Aorta (tissue), 5 donors: Measurements from ENCODE around the gene EP400. TPM values are rescaled to one million over a fixed set of nuclear protein-coding genes. Genes with fewer than 3 reads are reported as not detected.
"Not testable (repeated sequence)": the region's sequence is repeated elsewhere in the genome, so short reads cannot be mapped to it uniquely, and the experiment has no call there.

Experiments used
- ATAC-seq: fragments of 200-7000 bp; cut with Tn5 transposase; one replicate; pipeline ENCODE4 v1.9.1; 2022; ENCODE audit warnings: moderate library complexity; ENCODE audit not compliant: low FRiP score
- DNase-seq, 2 donors: peaks; one replicate each; pipeline ENCODE4 v3.0.0-alpha.2; 2020
- H3K27ac ChIP-seq, 2 donors: one replicate each; pipeline ENCODE4 v1.5.1; 2013; ENCODE audit warnings: low read length in 2 of 2, mild to moderate bottlenecking in 2 of 2, moderate library complexity in 2 of 2, control low read depth in 1 of 2, inconsistent platforms in 1 of 2, low read depth in 1 of 2
- H3K27me3 ChIP-seq, 2 donors: one replicate each; pipeline ENCODE4 v1.6.1; 2013; ENCODE audit warnings: control low read depth in 1 of 2, low read length in 1 of 2, mild to moderate bottlenecking in 1 of 2, moderate library complexity in 1 of 2; ENCODE audit not compliant: insufficient read depth in 2 of 2, control insufficient read depth in 1 of 2
- H3K36me3 ChIP-seq, 2 donors: one replicate each; pipeline ENCODE4 v1.6.1; 2013; ENCODE audit warnings: control low read depth in 1 of 2, low read length in 1 of 2, mild to moderate bottlenecking in 1 of 2; ENCODE audit not compliant: insufficient read depth in 2 of 2, control insufficient read depth in 1 of 2
- H3K4me1 ChIP-seq, 2 donors: one replicate each; pipeline ENCODE4 v1.6.1; 2013; ENCODE audit warnings: low read length in 2 of 2, control low read depth in 1 of 2, mild to moderate bottlenecking in 1 of 2, moderate library complexity in 1 of 2; ENCODE audit not compliant: insufficient read depth in 2 of 2, control insufficient read depth in 1 of 2
- H3K4me3 ChIP-seq, 2 donors: one replicate each; pipeline ENCODE4 v1.5.1; 2013; ENCODE audit warnings: low read length in 2 of 2, control low read depth in 1 of 2, mild to moderate bottlenecking in 1 of 2
- H3K9me3 ChIP-seq: one replicate; pipeline ENCODE4 v1.6.1; 2013; ENCODE audit warnings: mild to moderate bottlenecking, low read length; ENCODE audit not compliant: control insufficient read depth
- WGBS, 2 donors: extraction: QIAGEN DNeasy Blood & Tissue Kit; methylation state at CpG; one replicate each; pipeline ENCODE4 v1.1.7; 2013; 5-methylcytosine and 5-hydroxymethylcytosine counted together
- intact Hi-C, 2 donors: fragments of 100-400 bp; cut with DNase I; formaldehyde crosslinking; loops; one replicate each; pipeline versions ENCODE4 v1.14.2 to v1.15.0; 2022
- polyA plus RNA-seq, 2 donors: library from polyadenylated mRNA; stranded (reverse); fragments of 200-250 nt; gene quantifications; one replicate each; pipeline ENCODE4 v1.2.3, GENCODE V29; 2013
- total RNA-seq, 2 donors: library from RNA; stranded (reverse); fragmentation: NEBNext Ultra II Directional; extraction: Animal tissue kit (Norgen Biotek cat#: 25700); gene quantifications; one replicate each; pipeline ENCODE4 v1.2.1, GENCODE V29; 2021
- donor health status: healthy with polysubstance abuse.
- donor health status: Bipolar disorder and iron deficiency.
- donor health status: DM: no; HTN: no; CAD: no.
- donor health status: DM: no; HTN: no; CAD: no.
- donor health status: DM: yes; HTN: yes; CAD: no.

Gene EP400
- total and polyA plus RNA-seq, 4 donors, result 2.8 to 52.9 (median 28.1) TPM

- no peaks in the 10 kb centered on the region for H3K4me1 ChIP-seq
- intact Hi-C loops, result no loop called here
- H3K4me3 ChIP-seq, result no peak overlapping the region
- no peaks in the 10 kb centered on the region for H3K27me3 ChIP-seq
- ATAC-seq, result no peak
- H3K9me3 ChIP-seq, result no peaks in the 10 kb centered on the region
- DNase-seq, result no peak
- WGBS, 2 donors, result 93 to 94% methylated on average over 10 of the region's 10 CpGs
- H3K27ac ChIP-seq, result no peak overlapping the region
- peaks cover 0 to 6% of the 10 kb centered on the region in 2 donors for H3K36me3 ChIP-seq
Observed at GRCh38 chr12:132076711-132077110, 127.0 kb downstream of the EP400 start.

- H3K4me1 ChIP-seq, result no peaks in the 10 kb centered on the region
- no peaks in the 10 kb centered on the region for H3K27me3 ChIP-seq
- intact Hi-C loops, result no loop called here
- no peak overlapping the region for H3K27ac ChIP-seq
- peaks cover 0 to 6% of the 10 kb centered on the region in 2 donors for H3K36me3 ChIP-seq
- ATAC-seq (no peak), DNase-seq (no peak)
- no peaks in the 10 kb centered on the region for H3K9me3 ChIP-seq
- WGBS, 2 donors, result 88 to 94% methylated on average over 29 of the region's 29 CpGs
- H3K4me3 ChIP-seq, result no peak overlapping the region
Observed at GRCh38 chr12:132077322-132078100, 127.8 kb downstream of the EP400 start.

GRCh38 chr12:132078190-132078589 is 128.4 kb downstream of the EP400 start:
- H3K9me3 ChIP-seq, result no peaks in the 10 kb centered on the region
- 51 to 60% methylated on average over 6 of the region's 6 CpGs for WGBS, 2 donors
- DNase-seq, result no peak
- H3K27ac ChIP-seq, result no peak overlapping the region
- no peaks in the 10 kb centered on the region for H3K4me1 ChIP-seq
- H3K4me3 ChIP-seq, result no peak overlapping the region
- peaks cover 0 to 6% of the 10 kb centered on the region in 2 donors for H3K36me3 ChIP-seq
- intact Hi-C loops, result no loop called here
- no peak for ATAC-seq
- no peaks in the 10 kb centered on the region for H3K27me3 ChIP-seq

- no peaks in the 10 kb centered on the region for H3K27me3 ChIP-seq
- H3K4me1 ChIP-seq, result no peaks in the 10 kb centered on the region
- no peak for DNase-seq
- ATAC-seq, result no peak
- peaks cover 0 to 6% of the 10 kb centered on the region in 2 donors for H3K36me3 ChIP-seq
- WGBS, 2 donors, result 90 to 93% methylated on average over 8 of the region's 8 CpGs
- H3K4me3 ChIP-seq, result no peak overlapping the region
- H3K9me3 ChIP-seq, result no peaks in the 10 kb centered on the region
- H3K27ac ChIP-seq, result no peak overlapping the region
- intact Hi-C loops, result no loop called here
Observed at GRCh38 chr12:132079200-132079599, 129.5 kb downstream of the EP400 start.

- intact Hi-C loops, result no loop called here
- no peak overlapping the region for H3K27ac ChIP-seq
- H3K4me3 ChIP-seq, result no peak overlapping the region
- H3K27me3 ChIP-seq, result no peaks in the 10 kb centered on the region
- no peak for ATAC-seq
- peaks cover 0 to 6% of the 10 kb centered on the region in 2 donors for H3K36me3 ChIP-seq
- no peaks in the 10 kb centered on the region for H3K4me1 ChIP-seq
- 81 to 82% methylated on average over 12 of the region's 12 CpGs for WGBS, 2 donors
- no peaks in the 10 kb centered on the region for H3K9me3 ChIP-seq
- DNase-seq, result no peak
Observed at GRCh38 chr12:132079695-132080094, 130.0 kb downstream of the EP400 start.

- ATAC-seq, DNase-seq, H3K27ac ChIP-seq, H3K4me3 ChIP-seq, intact Hi-C loops, H3K4me1 ChIP-seq, H3K27me3 ChIP-seq, H3K9me3 ChIP-seq, H3K36me3 ChIP-seq: not testable (repeated sequence)
- 76 to 80% methylated on average over 7 of the region's 7 CpGs for WGBS, 2 donors
Observed at GRCh38 chr12:132080515-132080914, 130.8 kb downstream of the EP400 start.

GRCh38 chr12:132081423-132081822 is 131.7 kb downstream of the EP400 start:
- Histone ChIP-seq H3K36me3 (peaks cover 0 to 6% of the 10 kb centered on the region in 2 donors), H3K9me3 (no peaks in the 10 kb centered on the region), H3K4me3 (no peak overlapping the region), H3K27me3 (no peaks in the 10 kb centered on the region), H3K27ac (no peak overlapping the region), H3K4me1 (no peaks in the 10 kb centered on the region)
- ATAC-seq, result no peak
- intact Hi-C loops, result no loop called here
- DNase-seq, result no peak
- 78 to 79% methylated on average over 9 of the region's 9 CpGs for WGBS, 2 donors

GRCh38 chr12:132083614-132083940 is 133.8 kb downstream of the EP400 start:
- no peak overlapping the region for H3K27ac ChIP-seq

GRCh38 chr12:132083941-132084620 is 134.3 kb downstream of the EP400 start:
- H3K4me1 ChIP-seq, result no peaks in the 10 kb centered on the region
- no peaks in the 10 kb centered on the region for H3K27me3 ChIP-seq
- peak; percentile 97 for ATAC-seq
- WGBS, 2 donors, result 0 to 1% methylated on average over 31 to 84 of the region's 84 CpGs
- H3K27ac ChIP-seq, result peak overlapping the region in 1 of 2 donors; percentile 89
- no peaks in the 10 kb centered on the region for H3K9me3 ChIP-seq
- H3K4me3 ChIP-seq, result peak overlapping the region; percentile 66 to 90
- no peaks in the 10 kb centered on the region for H3K36me3 ChIP-seq
- peak; percentile 94 to 96 for DNase-seq
- intact Hi-C loops, result no loop called here

More at GRCh38 chr12:132083614-132083940, 133.8 kb downstream of the EP400 start:
- intact Hi-C loops, result no loop called here
- DNase-seq, result no peak
- Histone ChIP-seq H3K4me1 (no peaks in the 10 kb centered on the region), H3K9me3 (no peaks in the 10 kb centered on the region), H3K4me3 (no peak overlapping the region), H3K27me3 (no peaks in the 10 kb centered on the region), H3K36me3 (no peaks in the 10 kb centered on the region)
- 11 to 12% methylated on average over 8 of the region's 8 CpGs for WGBS, 2 donors
- ATAC-seq, result no peak
